Right atrium auricular region (tissue), 2 donors: Measurements from ENCODE around the gene MYH14. TPM values are rescaled to one million over a fixed set of nuclear protein-coding genes. Genes with fewer than 3 reads are reported as not detected.

ENCODE experiments used
- DNase-seq: peaks from one replicate; pipeline ENCODE4 v3.0.0-alpha.2; 2019; ENCODE audit warnings: low spot score
- H3K27ac ChIP-seq, 2 donors: fragments of 200-600 bp; sonication (generic); 1 replicate in 1 of 2; 2 replicates in 1 of 2; pipeline ENCODE4 v1.5.1; 2016 to 2019
- H3K27me3 ChIP-seq, 2 donors: fragments of 200-600 bp; sonication (generic); one replicate each; pipeline versions ENCODE4 v1.5.1 to v1.6.0; 2017 to 2019
- H3K36me3 ChIP-seq: fragments of 200-600 bp; sonication (generic); one replicate; pipeline ENCODE4 v1.5.1; 2016
- H3K4me1 ChIP-seq, 2 donors: fragments of 200-600 bp; sonication (generic); one replicate each; pipeline versions ENCODE4 v1.5.1 to v1.6.0; 2017 to 2019
- H3K4me3 ChIP-seq, 2 donors: fragments of 200-600 bp; sonication (generic); 1 replicate in 1 of 2; 2 replicates in 1 of 2; pipeline ENCODE4 v1.5.1; 2017 to 2019; ENCODE audit warnings: mild to moderate bottlenecking in 1 of 2, moderate library complexity in 1 of 2
- H3K9me3 ChIP-seq, 2 donors: fragments of 200-600 bp; sonication (generic); one replicate each; pipeline ENCODE4 v1.5.1; 2019
- CTCF ChIP-seq, 2 donors: fragments of 200-600 bp; sonication (generic); IDR thresholded peaks; one replicate each; pipeline ENCODE4 v1.5.1; 2019; ENCODE audit warnings: antibody characterized with exemption in 2 of 2
- total RNA-seq, 2 donors: library from RNA; depleted of rRNA; stranded (reverse); fragments of >200 nt; gene quantifications; one replicate each; pipeline ENCODE4 v1.1.0, GENCODE V29; 2016

Gene MYH14
- total RNA-seq, 2 donors from 2014 or later, result 40.9 to 44.5 TPM

- H3K36me3 ChIP-seq, result no peaks in the 10 kb centered on the region
- no peak for DNase-seq
- H3K27me3 ChIP-seq, result no peaks in the 10 kb centered on the region
- no peak for TF ChIP-seq CTCF (IDR thresholded peaks at IDR 0.05)
- peaks cover 0 to 17% of the 10 kb centered on the region in 2 donors for H3K4me1 ChIP-seq
- H3K9me3 ChIP-seq, result no peaks in the 10 kb centered on the region
- no peak overlapping the region for H3K4me3 ChIP-seq
- no peak overlapping the region for H3K27ac ChIP-seq
Measured at GRCh38 chr19:50322931-50323781, 119.7 kb downstream of the MYH14 start.

GRCh38 chr19:50323782-50324133, 120.3 kb downstream of the MYH14 start:
- Histone ChIP-seq H3K4me1 (peaks cover 0 to 17% of the 10 kb centered on the region in 2 donors), H3K9me3 (no peaks in the 10 kb centered on the region), H3K27ac (no peak overlapping the region), H3K36me3 (no peaks in the 10 kb centered on the region), H3K4me3 (no peak overlapping the region), H3K27me3 (no peaks in the 10 kb centered on the region)
- DNase-seq, result no peak
- TF ChIP-seq CTCF (IDR thresholded peaks at IDR 0.05), result no peak

DNA sequence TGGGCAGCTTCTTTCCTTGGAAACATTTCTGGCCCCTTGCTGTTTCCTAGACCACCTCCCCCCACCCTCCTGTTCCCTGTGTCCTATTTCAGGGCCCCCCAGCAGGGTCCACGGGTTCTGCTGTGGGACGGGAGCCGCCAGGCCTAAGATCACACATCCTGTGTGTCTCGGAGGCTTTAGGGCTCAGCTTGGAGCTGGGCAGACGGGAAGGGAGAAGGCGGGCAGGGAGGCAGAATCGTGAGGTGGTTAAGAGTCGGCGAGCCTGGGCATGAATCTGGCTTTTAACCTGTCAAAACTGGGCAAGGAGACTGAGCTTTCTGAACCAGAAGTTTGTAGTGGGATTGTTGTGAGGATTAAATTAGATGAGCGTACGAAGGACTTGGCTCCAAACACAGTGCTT, 120.9 kb downstream of the MYH14 start:
- Histone ChIP-seq H3K4me1 (peaks cover 0 to 18% of the 10 kb centered on the region in 2 donors), H3K9me3 (no peaks in the 10 kb centered on the region), H3K36me3 (no peaks in the 10 kb centered on the region), H3K27ac (no peak overlapping the region), H3K27me3 (no peaks in the 10 kb centered on the region), H3K4me3 (no peak overlapping the region)
- no peak for DNase-seq
- TF ChIP-seq CTCF (IDR thresholded peaks at IDR 0.05), result no peak

DNA sequence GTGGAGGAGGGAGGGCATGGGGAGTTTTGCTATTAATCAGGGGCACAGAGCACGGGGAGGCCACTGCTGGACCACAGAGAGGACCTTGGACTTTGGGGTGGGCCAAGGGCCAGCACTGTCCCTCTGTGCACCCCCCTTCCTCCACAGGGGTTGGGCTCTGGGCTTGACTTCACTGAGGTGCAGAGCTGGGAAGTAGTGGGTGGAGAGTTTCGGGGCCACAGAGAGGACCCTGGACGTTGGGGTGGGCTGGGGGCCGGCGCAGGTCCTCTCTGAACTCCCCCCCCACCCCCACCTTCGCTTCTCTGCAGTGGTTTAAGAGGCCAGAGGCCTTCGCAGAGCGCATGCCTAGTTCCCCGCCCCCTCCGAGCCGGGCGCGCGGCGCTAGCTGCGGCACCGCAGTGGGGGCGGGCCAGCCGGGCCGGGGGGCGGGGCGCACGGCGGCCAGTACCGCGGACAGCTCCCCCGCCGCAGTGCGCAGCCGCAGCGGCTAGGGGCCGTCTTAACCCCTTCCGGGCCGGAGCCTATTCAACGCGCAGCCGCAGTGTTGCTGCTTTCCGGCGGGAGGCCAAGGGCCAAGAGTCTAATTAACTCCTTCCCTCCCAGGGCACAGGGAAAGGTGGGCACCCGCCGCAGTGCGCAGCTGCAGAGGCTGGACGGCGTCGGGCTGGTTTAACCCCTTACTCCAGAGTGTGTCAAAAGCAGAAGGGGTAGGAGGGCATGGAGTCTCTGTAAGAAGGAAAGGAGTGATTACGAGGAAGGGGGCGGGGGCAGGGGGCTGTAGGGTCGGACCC, 122.1 kb downstream of the MYH14 start:
- Histone ChIP-seq H3K4me3 (no peak overlapping the region), H3K4me1 (peaks cover 0 to 29% of the 10 kb centered on the region in 2 donors), H3K27me3 (no peaks in the 10 kb centered on the region), H3K9me3 (no peaks in the 10 kb centered on the region), H3K27ac (no peak overlapping the region), H3K36me3 (no peaks in the 10 kb centered on the region)
- no peak for DNase-seq
- TF ChIP-seq CTCF (IDR thresholded peaks at IDR 0.05), result no peak

DNA sequence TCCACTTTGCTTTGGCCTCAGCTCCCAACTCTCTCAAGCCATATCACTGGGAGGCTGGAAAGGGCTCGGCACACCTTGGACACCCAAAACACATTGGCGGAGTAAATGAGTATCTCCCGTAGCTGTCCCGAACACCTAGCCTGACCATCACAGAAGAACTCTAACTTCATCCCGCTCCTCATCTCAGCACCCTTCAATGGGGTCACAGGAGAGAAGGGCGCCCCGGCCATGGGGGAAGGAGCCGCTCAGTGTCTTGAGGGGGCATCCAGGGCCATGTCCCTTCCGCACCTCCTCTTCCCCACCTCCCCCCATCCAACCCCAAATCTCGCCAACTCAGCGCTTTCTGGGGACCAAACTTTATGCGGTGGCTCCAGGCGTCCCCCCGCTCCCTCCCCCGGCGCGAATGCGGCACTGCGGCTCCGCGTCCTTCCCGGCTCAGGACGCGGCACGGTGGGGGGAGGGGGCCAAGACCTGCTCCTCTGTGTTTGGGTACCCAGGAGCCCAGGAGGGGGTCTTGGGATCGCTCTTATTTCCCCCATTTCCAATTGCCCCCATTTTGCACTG, 122.8 kb downstream of the MYH14 start:
- Histone ChIP-seq H3K27me3 (no peaks in the 10 kb centered on the region), H3K4me1 (peaks cover 0 to 36% of the 10 kb centered on the region in 2 donors), H3K9me3 (no peaks in the 10 kb centered on the region), H3K27ac (no peak overlapping the region), H3K36me3 (no peaks in the 10 kb centered on the region), H3K4me3 (no peak overlapping the region)
- DNase-seq, result no peak
- TF ChIP-seq CTCF (IDR thresholded peaks at IDR 0.05), result no peak
